H9 (cell line): ENCODE measurements around the gene SLC25A25. TPM values are rescaled to one million over a fixed set of nuclear protein-coding genes. Genes with fewer than 3 reads are reported as not detected.

Experiments
- DNase-seq: peaks from one replicate; pipeline ENCODE4 v3.0.0-alpha.2; 2017
- H2AFZ ChIP-seq: one replicate; pipeline ENCODE4 v1.6.1; 2013; ENCODE audit warnings: mild to moderate bottlenecking, low read length, control low read depth, moderate library complexity
- H2AK5ac ChIP-seq: 2 replicates; pipeline ENCODE4 v1.6.1; 2013; ENCODE audit warnings: low read length, control low read depth, mixed read lengths; ENCODE audit not compliant: insufficient read length
- H2BK120ac ChIP-seq: one replicate; pipeline ENCODE4 v1.6.1; 2013; ENCODE audit warnings: low read depth, mild to moderate bottlenecking, low read length, control low read depth, inconsistent platforms; ENCODE audit not compliant: poor library complexity, severe bottlenecking
- H2BK12ac ChIP-seq: 2 replicates; pipeline ENCODE4 v1.6.1; 2013; ENCODE audit warnings: low read length, control low read depth, mixed read lengths, low read depth; ENCODE audit not compliant: insufficient read length
- H2BK15ac ChIP-seq: 2 replicates; pipeline ENCODE4 v1.6.1; 2013; ENCODE audit warnings: low read depth, low read length, control low read depth
- H2BK20ac ChIP-seq: one replicate; pipeline ENCODE4 v1.6.1; 2013; ENCODE audit warnings: low read depth, mild to moderate bottlenecking, low read length, control low read depth, inconsistent platforms; ENCODE audit not compliant: poor library complexity, severe bottlenecking
- H2BK5ac ChIP-seq: 2 replicates; pipeline ENCODE4 v1.6.1; 2013; ENCODE audit warnings: low read length, control low read depth, mixed read lengths; ENCODE audit not compliant: insufficient read length
- H3K14ac ChIP-seq: 2 replicates; pipeline ENCODE4 v1.6.1; 2013; ENCODE audit warnings: low read length, control low read depth; ENCODE audit not compliant: insufficient read depth
- H3K18ac ChIP-seq: 2 replicates; pipeline ENCODE4 v1.6.1; 2013; ENCODE audit warnings: low read depth, mild to moderate bottlenecking, mixed read lengths, low read length, control low read depth; ENCODE audit not compliant: insufficient read length
- H3K23ac ChIP-seq: 2 replicates; pipeline ENCODE4 v1.6.1; 2013; ENCODE audit warnings: low read length, control low read depth, mixed read lengths, low read depth; ENCODE audit not compliant: insufficient read length
- H3K23me2 ChIP-seq: 2 replicates; pipeline ENCODE4 v1.6.1; 2013; ENCODE audit warnings: low read depth, mild to moderate bottlenecking, mixed read lengths, low read length, control low read depth; ENCODE audit not compliant: insufficient read length, poor library complexity, severe bottlenecking
- H3K27ac ChIP-seq: 2 replicates; pipeline ENCODE4 v1.5.1; 2013; ENCODE audit warnings: low read length, control low read depth, mixed read lengths, low read depth; ENCODE audit not compliant: insufficient read length
- H3K27me3 ChIP-seq: 2 replicates; pipeline ENCODE4 v1.6.1; 2013; ENCODE audit warnings: low read length, control low read depth, inconsistent platforms; ENCODE audit not compliant: insufficient read depth
- H3K4ac ChIP-seq: 2 replicates; pipeline ENCODE4 v1.6.1; 2013; ENCODE audit warnings: low read depth, mild to moderate bottlenecking, control low read depth, inconsistent platforms, low read length, moderate library complexity
- H3K4me1 ChIP-seq: 2 replicates; pipeline ENCODE4 v1.6.1; 2013; ENCODE audit warnings: low read length, control low read depth, inconsistent platforms; ENCODE audit not compliant: insufficient read depth
- H3K4me2 ChIP-seq: 2 replicates; pipeline ENCODE4 v1.6.1; 2013; ENCODE audit warnings: low read length, control low read depth, mixed read lengths; ENCODE audit not compliant: insufficient read length, insufficient read depth
- H3K56ac ChIP-seq: 2 replicates; pipeline ENCODE4 v1.6.1; 2013; ENCODE audit warnings: low read depth, mild to moderate bottlenecking, mixed read lengths, low read length, control low read depth; ENCODE audit not compliant: insufficient read length
- H3K79me1 ChIP-seq: 2 replicates; pipeline ENCODE4 v1.6.1; 2013; ENCODE audit warnings: low read depth, mild to moderate bottlenecking, moderate library complexity, low read length, control low read depth, inconsistent platforms; ENCODE audit not compliant: insufficient read depth, poor library complexity, severe bottlenecking
- H3K79me2 ChIP-seq: 2 replicates; pipeline ENCODE4 v1.6.1; 2013; ENCODE audit warnings: low read length, control low read depth, inconsistent platforms; ENCODE audit not compliant: insufficient read depth
- H3K9ac ChIP-seq: 2 replicates; pipeline ENCODE4 v1.6.1; 2013; ENCODE audit warnings: low read length, control low read depth, mixed read lengths; ENCODE audit not compliant: insufficient read length; ENCODE audit errors: extremely low read depth
- H3K9me3 ChIP-seq: one replicate; pipeline ENCODE4 v1.6.1; 2013; ENCODE audit warnings: low read depth, low read length, inconsistent platforms; ENCODE audit not compliant: control insufficient read depth
- H3T11ph ChIP-seq: one replicate; pipeline ENCODE4 v1.6.1; 2013; ENCODE audit warnings: mild to moderate bottlenecking, low read length, control low read depth, inconsistent platforms
- H4K20me1 ChIP-seq: one replicate; pipeline ENCODE4 v1.6.1; 2013; ENCODE audit not compliant: control insufficient read depth, insufficient read length, insufficient read depth
- H4K5ac ChIP-seq: 2 replicates; pipeline ENCODE4 v1.6.1; 2013; ENCODE audit warnings: low read depth, mild to moderate bottlenecking, mixed read lengths, low read length, control low read depth; ENCODE audit not compliant: insufficient read length
- H4K8ac ChIP-seq: replicated peaks from 2 replicates; pipeline ENCODE4 v1.6.1; 2013; ENCODE audit warnings: low read length, control low read depth, mixed read lengths, low read depth; ENCODE audit not compliant: insufficient read length
- H4K91ac ChIP-seq: 2 replicates; pipeline ENCODE4 v1.6.1; 2013; ENCODE audit warnings: low read depth, mild to moderate bottlenecking, moderate library complexity, mixed read lengths, low read length, control low read depth; ENCODE audit not compliant: insufficient read length
- H3K27ac Mint-ChIP-seq, 3 experiments: 2 replicates in 2 of 3; 3 replicates in 1 of 3; pipeline ENCODE4 v1.8.0; 2020 to 2021; ENCODE audit warnings: mixed read lengths in 3 of 3, mild to moderate bottlenecking in 1 of 3, moderate library complexity in 1 of 3
- H3K27me3 Mint-ChIP-seq: 2 replicates; pipeline ENCODE4 v1.8.0; 2021; ENCODE audit warnings: low read depth, mild to moderate bottlenecking, moderate library complexity, mixed read lengths
- H3K36me3 Mint-ChIP-seq, 3 experiments: 2 replicates in 2 of 3; 3 replicates in 1 of 3; pipeline ENCODE4 v1.8.0; 2020 to 2021; ENCODE audit warnings: low read depth in 3 of 3, mixed read lengths in 3 of 3; ENCODE audit not compliant: insufficient read depth in 1 of 3
- H3K4me1 Mint-ChIP-seq, 2 experiments: 2 replicates each; pipeline ENCODE4 v1.8.0; 2020; ENCODE audit warnings: mixed read lengths in 2 of 2
- H3K4me3 Mint-ChIP-seq, 2 experiments: 2 replicates in 1 of 2; 3 replicates in 1 of 2; pipeline ENCODE4 v1.8.0; 2020 to 2021; ENCODE audit warnings: mild to moderate bottlenecking in 2 of 2, mixed read lengths in 2 of 2, moderate library complexity in 1 of 2
- H3K9me3 Mint-ChIP-seq, 2 experiments: 2 replicates in 1 of 2; 3 replicates in 1 of 2; pipeline ENCODE4 v1.8.0; 2020; ENCODE audit warnings: mild to moderate bottlenecking in 2 of 2, mixed read lengths in 2 of 2, moderate library complexity in 1 of 2
- WGBS: extraction: QIAGEN DNeasy Blood & Tissue Kit; methylation state at CpG from one replicate; pipeline ENCODE4 v1.1.7; 2013; ENCODE audit warnings: missing lambda C conversion rate, low lambda C conversion rate, mixed read lengths; ENCODE audit not compliant: insufficient read length; ENCODE audit errors: extremely low coverage; 5-methylcytosine and 5-hydroxymethylcytosine counted together
- total RNA-seq: library from RNA; stranded (reverse); gene quantifications from 2 replicates; pipeline ENCODE4 v1.2.1, GENCODE V29; 2021
- TF ChIP-seq, protein P1 (sequence below): fragments of 200-600 bp; sonication (generic); conservative IDR thresholded peaks from 3 replicates; pipeline ENCODE4 v1.8.0; 2021; ENCODE audit warnings: antibody characterized with exemption, mild to moderate bottlenecking

The SLC25A25 gene
- total RNA-seq, 1 experiment from 2014 or later: 16.9 TPM

DNA sequence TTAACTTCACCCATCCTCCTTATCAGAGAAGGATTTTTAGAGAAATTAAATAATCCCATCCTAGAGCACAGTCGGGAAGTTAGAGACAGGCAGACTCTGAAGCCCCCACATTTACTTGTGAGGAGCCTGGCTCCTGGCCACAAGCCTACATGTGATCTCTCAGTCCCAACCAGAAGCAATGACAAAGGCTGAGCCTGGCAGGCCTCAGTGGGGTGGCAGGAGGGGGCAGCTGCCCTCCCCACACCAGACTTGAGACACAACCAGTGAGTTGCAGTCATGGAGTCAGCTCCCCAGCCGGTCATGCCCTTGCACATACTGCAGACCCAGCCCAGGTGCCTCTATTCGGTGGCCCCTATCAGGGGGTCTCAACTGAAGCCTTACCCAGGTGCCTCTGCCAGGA is 11.9 kb upstream of the SLC25A25 start:
- Mint-ChIP-seq H3K4me1 (peaks cover 25 to 34% of the 10 kb centered on the region in 2 experiments), H3K4me3 (peak overlapping the region in 1 of 2 experiments; percentile 12; a peak in 1 of 5 replicates), H3K27ac (no peak overlapping the region), H3K27me3 (no peaks in the 10 kb centered on the region), H3K9me3 (no peaks in the 10 kb centered on the region; a peak in 1 of 5 replicates), H3K36me3 (peaks cover 0 to under 1% (median 0%) of the 10 kb centered on the region in 3 experiments; a peak in 2 of 7 replicates)
- no peak overlapping the region for H2BK120ac ChIP-seq
- no peak overlapping the region for H3K9ac ChIP-seq
- no peak overlapping the region for H2BK12ac ChIP-seq
- H3K27me3 ChIP-seq: no peaks in the 10 kb centered on the region
- H4K91ac ChIP-seq: no peak overlapping the region
- DNase-seq: no peak
- H3K4me2 ChIP-seq: no peak overlapping the region
- WGBS: no CpG with 5 or more reads among the region's 3 CpGs
- no peak overlapping the region for H3K18ac ChIP-seq
- H3K4ac ChIP-seq: no peak overlapping the region
- H3T11ph ChIP-seq: no peak overlapping the region
- TF ChIP-seq, protein P1, sequence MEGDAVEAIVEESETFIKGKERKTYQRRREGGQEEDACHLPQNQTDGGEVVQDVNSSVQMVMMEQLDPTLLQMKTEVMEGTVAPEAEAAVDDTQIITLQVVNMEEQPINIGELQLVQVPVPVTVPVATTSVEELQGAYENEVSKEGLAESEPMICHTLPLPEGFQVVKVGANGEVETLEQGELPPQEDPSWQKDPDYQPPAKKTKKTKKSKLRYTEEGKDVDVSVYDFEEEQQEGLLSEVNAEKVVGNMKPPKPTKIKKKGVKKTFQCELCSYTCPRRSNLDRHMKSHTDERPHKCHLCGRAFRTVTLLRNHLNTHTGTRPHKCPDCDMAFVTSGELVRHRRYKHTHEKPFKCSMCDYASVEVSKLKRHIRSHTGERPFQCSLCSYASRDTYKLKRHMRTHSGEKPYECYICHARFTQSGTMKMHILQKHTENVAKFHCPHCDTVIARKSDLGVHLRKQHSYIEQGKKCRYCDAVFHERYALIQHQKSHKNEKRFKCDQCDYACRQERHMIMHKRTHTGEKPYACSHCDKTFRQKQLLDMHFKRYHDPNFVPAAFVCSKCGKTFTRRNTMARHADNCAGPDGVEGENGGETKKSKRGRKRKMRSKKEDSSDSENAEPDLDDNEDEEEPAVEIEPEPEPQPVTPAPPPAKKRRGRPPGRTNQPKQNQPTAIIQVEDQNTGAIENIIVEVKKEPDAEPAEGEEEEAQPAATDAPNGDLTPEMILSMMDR: no peak
- no peaks in the 10 kb centered on the region for H3K9me3 ChIP-seq
- H2BK15ac ChIP-seq: no peak overlapping the region
- no peaks in the 10 kb centered on the region for H3K79me2 ChIP-seq
- no peaks in the 10 kb centered on the region for H3K23me2 ChIP-seq
- H3K4me1 ChIP-seq: peaks cover 3% of the 10 kb centered on the region; the same call in 1 of the 2 replicates
- H3K79me1 ChIP-seq: no peaks in the 10 kb centered on the region
- H4K8ac ChIP-seq: no peak overlapping the region
- H4K20me1 ChIP-seq: no peaks in the 10 kb centered on the region
- H3K23ac ChIP-seq: no peak overlapping the region
- no peak overlapping the region for H2AK5ac ChIP-seq
- H3K56ac ChIP-seq: no peak overlapping the region
- H3K14ac ChIP-seq: peak overlapping the region; percentile 76
- H2BK20ac ChIP-seq: no peak overlapping the region
- no peak overlapping the region for H4K5ac ChIP-seq
- H3K27ac ChIP-seq: no peak overlapping the region
- H2BK5ac ChIP-seq: no peak overlapping the region
- H2AFZ ChIP-seq: no peak overlapping the region
